Ramos (cell line): ENCODE measurements around the gene LMAN1L.

Experiments
- in situ Hi-C: fragments of 300-500 bp; cut with MboI; formaldehyde crosslinking; loops from one replicate; pipeline ENCODE4 v1.14.3; 2022; ENCODE audit warnings: low sequenced_read_pairs; ENCODE audit not compliant: unreplicated experiment

The LMAN1L gene

DNA sequence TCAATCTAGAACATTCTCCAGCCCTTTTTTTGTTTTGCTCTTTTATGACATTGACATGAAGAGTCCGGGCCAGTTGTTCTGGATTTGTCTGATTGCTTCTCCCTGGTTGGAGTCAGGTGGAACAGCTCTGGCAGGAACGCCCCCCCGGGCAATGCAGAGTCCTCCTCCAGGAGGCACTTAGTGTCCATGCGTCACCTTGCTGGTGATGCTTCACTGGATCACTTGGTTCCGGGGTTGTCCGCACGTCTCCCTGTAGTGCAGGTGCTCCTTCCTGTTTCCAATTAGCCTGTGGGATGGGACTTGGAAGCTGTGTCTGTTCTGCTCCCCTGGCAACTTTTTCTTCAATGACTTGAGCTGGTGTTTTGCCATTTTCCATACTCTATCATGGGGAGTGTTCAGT lies 21.0 kb upstream of the LMAN1L start:
- in situ Hi-C loops, result loop anchor here (25.0 kb wide), 1 partner anchor 546 kb away; the partner anchor contains the start of genes COMMD4 and NEIL1

DNA sequence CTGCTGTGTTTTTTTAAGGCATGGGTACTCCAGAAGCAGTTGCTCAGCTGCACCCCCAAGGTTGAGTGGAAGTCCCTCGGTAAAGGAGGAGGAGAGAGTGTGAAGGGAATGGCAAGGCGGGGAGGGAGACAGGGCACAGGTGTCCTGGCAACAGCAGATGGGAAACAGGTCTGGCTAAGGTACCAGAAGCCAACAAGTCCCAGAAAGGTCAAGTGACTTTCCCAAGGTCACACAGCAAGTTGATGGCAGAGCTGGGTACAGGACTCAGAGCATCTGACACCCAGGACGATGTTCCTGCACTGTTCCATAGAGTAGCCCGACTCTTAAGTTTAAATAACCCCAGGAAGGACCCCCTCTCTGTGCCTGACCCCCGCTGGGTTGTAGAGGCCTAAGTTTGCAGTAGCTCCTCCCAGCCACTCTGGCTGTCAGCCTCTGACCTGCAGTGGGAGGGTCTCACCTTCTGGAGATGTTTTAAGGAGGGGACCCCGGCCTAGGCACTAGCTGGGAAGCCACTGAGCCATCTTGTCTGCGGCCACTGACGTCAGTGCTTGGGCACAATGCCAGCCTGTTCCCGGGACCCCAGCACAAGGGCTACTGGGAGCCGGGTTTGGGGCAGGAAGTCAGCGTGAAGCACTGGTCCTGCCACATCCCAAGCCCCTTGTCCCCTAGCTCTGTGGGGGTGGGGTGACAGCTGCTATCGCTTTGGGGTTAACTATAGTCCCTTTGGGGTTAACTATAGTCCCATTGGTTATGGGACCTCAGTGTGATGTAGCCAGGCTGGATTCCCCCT lies 20.2 kb upstream of the LMAN1L start:
- in situ Hi-C loops, result loop anchor here (25.0 kb wide), 1 partner anchor 545 kb away; the partner anchor contains the start of genes COMMD4 and NEIL1

DNA sequence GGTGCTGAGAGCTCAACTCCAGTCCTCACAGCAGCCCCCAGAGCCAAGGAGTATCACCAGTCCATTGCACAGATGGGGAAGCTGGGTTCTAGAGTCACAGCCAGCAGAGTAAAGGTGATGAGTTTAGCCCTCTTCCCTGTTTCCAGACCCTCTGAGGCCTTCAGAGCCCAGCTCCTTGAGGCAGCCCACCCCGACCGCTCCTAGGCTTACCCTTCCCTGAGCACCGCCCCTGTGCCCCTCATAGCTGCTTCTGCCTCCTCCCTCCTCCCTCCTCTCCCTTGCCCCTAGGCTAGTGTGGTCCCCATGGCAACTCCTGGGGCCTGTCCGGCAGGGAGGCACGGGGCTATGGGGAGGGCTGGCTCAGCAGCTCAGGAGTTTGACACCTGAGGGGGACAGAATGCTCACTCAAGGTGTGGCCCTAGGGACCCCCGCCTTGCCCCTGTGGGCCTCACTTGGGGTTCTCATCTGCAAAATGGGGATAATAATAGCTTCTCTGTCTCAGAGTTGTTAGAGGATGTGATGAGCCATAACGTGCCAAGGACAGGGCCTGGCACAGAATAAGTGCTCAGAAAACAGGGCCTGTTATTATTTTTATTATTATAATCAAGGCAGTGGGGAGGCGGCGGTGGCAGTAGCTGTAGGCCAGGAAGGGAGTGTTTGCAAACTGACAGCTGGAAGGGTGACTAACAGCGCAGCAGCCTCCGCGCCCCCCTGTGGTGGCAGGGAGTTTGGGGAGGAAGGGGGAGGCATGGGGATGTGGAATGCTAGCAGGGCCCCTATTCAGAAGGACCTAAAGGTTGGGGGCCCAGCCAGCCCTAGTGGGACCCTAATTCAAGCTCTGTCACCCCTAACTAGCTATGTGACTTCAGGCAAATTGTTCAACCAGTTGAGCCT lies 19.3 kb upstream of the LMAN1L start:
- in situ Hi-C loops, result loop anchor here (25.0 kb wide), 1 partner anchor 544 kb away; the partner anchor contains the start of genes COMMD4 and NEIL1

DNA sequence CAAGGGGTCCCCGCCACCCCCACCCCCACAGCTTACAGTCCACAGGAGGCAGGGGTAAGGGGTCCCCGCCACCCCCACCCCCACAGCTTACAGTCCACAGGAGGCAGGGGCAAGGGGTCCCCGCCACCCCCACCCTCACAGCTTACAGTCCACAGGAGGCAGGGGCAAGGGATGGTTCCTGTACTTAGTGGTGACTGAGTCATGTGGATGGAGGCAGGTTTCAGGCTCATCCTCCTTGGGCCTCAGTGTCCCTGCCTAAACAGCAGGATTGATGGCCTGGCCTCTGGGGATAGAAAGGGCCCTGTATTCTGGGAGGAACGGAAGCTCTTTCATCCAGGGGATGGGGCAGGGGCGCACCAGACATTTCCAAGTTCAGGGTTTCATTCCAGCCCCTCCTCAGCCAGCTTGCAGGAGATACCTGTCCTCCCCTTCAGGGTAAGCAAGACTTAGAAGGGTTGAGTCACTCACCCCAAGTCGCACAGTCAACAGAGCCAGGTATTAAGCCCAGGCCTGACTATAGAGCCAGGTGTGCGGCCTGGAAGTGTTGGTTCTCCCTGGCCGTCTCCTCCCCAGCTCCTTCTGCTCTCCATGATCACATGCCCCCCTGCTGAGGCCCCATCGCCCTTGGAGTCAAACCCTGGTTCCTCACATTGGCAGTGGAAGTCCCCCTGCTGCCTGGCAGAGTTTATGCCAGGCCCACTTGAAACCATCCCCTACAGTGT lies 18.2 kb upstream of the LMAN1L start:
- in situ Hi-C loops, result loop anchor here (25.0 kb wide), 1 partner anchor 543 kb away; the partner anchor contains the start of genes COMMD4 and NEIL1

DNA sequence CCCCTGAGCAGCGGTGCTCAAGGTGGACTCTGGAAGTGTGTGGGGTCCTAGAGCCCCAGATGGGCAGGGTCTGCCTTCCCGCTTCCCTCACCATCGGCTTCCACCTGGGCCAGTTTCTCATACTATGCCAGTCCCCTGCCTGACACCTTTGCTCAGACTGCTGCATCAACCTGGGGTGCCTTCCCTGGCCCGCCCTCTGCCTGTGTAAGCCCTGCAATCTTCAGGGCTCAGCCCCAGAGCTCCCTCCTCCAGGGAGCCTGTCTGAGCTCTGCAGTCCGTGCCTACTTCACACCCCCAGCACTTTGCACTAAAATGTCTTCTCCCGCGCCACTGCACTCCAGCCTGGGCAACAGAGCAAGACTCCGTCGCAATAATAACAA lies 17.7 kb upstream of the LMAN1L start:
- in situ Hi-C loops, result loop anchor here (25.0 kb wide), 1 partner anchor 542 kb away; the partner anchor contains the start of genes COMMD4 and NEIL1

DNA sequence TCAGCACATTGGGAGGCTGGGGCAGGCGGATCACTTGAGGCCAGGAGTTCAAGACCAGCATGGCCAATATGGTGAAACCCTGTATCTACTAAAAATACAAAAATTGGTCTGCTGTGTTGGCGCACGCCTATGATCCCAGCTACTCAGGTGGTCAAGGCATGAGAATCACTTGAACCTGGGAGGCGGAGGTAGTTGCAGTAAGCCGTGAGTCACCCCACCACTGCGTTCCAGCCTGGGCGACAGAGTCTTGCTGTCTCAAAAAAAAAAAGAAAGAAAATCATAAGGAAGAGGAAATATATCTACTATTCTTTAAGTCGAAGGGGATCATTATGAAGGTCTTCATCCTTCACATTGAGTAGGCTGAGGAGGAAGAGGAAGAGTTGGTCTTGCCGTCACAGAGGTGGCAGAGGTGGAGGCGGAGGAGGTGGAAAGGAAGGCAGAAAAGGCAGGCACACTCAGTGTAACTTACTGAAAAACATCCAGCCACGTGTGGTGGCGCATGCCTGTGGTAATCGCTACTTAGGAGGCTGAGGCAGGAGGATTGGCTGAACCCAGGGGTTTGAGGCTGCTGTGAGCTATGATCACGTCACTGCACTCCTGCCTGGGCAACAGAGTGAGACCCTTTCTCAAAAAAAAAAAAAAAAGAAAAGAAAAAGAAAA lies 16.5 kb upstream of the LMAN1L start:
- in situ Hi-C loops, result loop anchor here (25.0 kb wide), 1 partner anchor 541 kb away; the partner anchor contains the start of genes COMMD4 and NEIL1

DNA sequence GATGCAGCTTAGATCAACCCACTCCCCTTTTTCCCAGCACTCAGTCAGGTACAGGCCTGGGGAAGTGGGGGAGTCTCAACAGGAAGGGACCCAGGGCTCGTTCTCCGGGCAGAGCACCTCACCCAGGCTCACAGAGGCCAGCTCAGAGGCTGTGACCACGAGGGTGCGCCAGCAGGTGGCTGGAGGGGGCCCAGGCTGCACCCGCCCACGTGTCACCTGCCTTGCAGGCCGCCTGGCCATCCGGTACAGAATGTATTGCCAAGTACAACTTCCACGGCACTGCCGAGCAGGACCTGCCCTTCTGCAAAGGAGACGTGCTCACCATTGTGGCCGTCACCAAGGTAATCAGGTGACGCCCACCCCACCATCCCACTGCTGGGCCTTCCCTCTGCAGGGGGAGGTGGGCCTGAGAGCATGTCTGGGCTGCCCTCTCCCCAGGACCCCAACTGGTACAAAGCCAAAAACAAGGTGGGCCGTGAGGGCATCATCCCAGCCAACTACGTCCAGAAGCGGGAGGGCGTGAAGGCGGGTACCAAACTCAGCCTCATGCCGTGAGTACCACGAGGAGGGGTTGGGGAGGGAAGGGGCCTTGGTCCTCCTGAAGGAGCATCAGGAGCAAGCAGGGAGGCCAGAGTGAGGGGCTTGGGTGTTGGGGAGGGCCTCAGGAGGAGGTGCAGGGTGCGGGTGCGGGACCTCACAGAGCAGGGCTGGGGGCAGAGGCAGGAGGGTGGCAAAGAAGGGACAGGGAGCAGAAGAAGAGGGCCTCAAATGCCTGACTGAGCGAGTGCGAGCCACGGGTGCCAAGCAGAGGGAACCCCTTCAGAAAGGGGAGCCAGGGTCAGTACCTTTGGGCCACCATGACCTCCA lies 14.0 kb upstream of the LMAN1L start:
- in situ Hi-C loops, result loop anchor here (25.0 kb wide), 1 partner anchor 539 kb away; the partner anchor contains the start of genes COMMD4 and NEIL1

DNA sequence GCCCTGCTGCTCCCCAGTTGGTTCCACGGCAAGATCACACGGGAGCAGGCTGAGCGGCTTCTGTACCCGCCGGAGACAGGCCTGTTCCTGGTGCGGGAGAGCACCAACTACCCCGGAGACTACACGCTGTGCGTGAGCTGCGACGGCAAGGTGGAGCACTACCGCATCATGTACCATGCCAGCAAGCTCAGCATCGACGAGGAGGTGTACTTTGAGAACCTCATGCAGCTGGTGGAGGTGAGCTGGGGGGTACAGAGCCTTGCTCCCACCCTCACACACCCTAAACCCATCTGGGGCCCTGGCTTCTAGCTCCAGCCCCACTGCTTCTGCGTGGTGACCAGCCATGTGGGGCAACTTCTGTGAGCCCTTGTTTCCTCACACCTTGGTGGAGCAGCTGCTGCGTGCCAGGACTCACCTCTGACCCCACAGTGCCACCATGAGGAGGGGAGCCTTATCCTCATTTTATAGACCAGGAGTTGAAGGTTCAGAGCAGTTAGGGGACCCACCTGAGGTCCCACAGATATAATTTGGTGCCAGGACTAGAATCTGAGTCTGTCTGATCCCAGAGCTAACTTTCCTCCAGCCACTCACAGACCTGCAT lies 13.3 kb upstream of the LMAN1L start:
- in situ Hi-C loops, result loop anchor here (25.0 kb wide), 1 partner anchor 538 kb away; the partner anchor contains the start of genes COMMD4 and NEIL1

DNA sequence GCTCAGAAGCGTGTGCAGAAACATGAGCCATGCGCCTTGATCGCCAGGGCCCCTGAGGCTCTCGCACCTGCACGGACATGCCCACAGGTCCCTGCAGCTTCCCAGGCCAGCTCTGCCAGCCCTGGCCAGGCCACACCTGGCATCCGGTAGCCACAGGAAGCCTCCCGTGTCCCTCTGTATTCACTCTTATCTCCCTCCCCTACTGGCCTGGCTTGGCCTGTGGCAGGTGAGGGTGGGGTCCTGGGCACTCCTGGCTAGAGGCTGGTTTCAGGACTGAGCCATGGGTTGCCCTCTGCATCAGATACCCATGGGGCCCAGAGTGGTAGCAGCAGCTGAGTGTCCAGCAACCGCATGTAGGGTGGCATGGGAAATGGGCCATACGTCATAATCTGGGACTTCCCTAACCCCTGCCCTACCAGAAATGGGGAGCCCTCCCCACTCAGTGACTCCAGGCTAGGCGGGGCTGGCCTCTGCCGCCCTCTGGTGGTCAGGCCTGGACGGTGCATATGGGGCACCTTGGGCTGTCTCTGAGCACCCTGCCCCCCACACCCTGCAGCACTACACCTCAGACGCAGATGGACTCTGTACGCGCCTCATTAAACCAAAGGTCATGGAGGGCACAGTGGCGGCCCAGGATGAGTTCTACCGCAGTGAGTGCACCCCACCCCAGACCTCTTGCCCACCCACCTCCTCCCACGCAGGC lies 12.6 kb upstream of the LMAN1L start:
- in situ Hi-C loops, result loop anchor here (25.0 kb wide), 1 partner anchor 537 kb away; the partner anchor contains the start of genes COMMD4 and NEIL1

DNA sequence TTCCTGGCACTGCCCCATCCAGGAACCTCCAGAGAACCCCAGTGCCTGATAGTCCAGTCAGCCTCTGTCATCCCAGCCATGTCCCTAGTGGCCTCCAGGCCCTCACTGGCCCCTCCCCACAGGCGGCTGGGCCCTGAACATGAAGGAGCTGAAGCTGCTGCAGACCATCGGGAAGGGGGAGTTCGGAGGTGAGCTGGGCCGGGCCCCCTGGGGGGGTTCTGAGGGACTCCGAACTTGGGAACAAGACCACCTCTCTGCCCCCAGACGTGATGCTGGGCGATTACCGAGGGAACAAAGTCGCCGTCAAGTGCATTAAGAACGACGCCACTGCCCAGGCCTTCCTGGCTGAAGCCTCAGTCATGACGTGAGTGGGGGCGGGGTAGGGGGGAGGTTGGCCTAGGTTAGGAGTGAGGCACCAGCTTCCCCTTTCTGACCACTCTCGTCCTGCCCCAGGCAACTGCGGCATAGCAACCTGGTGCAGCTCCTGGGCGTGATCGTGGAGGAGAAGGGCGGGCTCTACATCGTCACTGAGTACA lies 12.0 kb upstream of the LMAN1L start:
- in situ Hi-C loops, result no loop called here

DNA sequence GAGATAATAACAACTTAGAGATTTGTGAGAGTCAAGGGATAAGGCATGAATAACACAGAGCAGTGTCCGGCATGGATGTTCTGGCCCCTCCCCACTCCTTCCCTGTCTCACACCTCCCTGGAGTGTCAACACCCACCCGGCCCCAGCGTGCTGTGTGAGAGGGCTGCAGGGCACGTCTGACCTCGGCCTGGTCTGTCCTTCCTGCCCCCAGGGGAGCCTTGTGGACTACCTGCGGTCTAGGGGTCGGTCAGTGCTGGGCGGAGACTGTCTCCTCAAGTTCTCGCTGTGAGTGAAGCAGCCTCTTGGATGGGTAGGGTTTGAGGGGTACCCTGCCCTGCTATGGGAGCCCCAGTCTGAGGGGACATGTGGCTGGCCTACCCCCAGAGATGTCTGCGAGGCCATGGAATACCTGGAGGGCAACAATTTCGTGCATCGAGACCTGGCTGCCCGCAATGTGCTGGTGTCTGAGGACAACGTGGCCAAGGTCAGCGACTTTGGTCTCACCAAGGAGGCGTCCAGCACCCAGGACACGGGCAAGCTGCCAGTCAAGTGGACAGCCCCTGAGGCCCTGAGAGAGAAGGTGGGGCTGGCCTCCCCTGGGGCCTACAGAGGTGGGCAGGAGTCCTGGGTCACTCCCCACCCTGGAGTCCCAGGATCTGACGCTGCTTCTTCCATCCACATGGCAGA lies 11.2 kb upstream of the LMAN1L start:
- in situ Hi-C loops, result no loop called here

DNA sequence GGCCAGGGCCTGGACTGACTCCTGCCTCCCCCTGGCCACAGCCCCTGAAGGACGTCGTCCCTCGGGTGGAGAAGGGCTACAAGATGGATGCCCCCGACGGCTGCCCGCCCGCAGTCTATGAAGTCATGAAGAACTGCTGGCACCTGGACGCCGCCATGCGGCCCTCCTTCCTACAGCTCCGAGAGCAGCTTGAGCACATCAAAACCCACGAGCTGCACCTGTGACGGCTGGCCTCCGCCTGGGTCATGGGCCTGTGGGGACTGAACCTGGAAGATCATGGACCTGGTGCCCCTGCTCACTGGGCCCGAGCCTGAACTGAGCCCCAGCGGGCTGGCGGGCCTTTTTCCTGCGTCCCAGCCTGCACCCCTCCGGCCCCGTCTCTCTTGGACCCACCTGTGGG lies 10.3 kb upstream of the LMAN1L start:
- in situ Hi-C loops, result no loop called here

DNA sequence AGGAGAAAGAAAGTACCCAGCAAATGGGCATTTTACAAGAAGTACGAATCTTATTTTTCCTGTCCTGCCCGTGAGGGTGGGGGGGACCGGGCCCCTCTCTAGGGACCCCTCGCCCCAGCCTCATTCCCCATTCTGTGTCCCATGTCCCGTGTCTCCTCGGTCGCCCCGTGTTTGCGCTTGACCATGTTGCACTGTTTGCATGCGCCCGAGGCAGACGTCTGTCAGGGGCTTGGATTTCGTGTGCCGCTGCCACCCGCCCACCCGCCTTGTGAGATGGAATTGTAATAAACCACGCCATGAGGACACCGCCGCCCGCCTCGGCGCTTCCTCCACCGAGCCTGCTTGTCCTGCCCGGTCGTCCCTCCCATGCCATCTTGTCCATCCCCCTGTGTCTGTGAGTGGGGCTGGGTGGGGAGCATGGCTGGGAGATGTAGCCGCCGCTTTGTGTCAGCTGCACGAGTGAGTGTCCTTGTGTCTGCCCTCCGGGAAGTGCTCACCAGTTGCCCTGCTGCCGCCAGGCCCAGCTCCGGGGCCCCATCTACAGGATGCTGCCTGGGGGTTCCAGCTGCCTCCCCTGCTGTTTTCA lies 9.7 kb upstream of the LMAN1L start:
- in situ Hi-C loops, result no loop called here

DNA sequence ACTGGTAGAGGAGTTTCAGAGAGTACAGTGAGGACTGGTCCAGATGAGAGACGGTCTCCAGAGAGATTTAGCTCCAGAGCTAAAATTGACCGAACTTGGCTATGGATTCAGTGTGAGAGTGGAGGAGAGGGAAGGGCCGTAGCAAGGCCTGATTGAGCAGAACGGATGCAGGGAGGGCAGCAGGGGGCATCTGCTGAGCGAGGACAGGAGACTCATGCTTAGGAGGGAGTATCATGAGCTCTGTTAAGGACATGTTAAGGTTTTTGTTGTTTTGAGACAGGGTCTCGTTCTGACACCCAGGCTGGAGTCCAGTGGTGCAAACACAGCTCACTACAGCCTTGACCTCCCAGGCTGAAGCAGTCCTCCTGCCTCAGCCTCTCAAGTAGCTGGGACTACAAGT lies 7.7 kb upstream of the LMAN1L start:
- in situ Hi-C loops, result no loop called here

DNA sequence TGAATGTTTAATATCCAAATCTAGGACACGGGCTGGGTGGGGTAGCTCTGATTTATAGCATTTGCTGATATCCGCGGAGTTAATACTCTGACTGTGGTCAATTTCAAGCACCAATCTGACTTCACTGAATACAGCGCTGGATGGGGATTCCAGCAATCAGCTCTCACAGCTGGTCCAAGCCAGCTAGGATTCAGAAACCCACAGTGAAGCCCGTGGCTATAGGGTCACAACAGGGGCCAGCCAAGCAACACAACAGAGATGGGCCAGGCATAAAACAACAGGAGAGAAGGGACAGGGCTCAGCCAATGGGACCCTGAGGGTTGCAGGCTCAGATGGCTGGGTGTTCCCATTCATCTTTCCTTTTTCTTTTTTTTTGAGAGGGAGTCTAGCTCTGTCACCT lies 5.4 kb upstream of the LMAN1L start:
- in situ Hi-C loops, result no loop called here

DNA sequence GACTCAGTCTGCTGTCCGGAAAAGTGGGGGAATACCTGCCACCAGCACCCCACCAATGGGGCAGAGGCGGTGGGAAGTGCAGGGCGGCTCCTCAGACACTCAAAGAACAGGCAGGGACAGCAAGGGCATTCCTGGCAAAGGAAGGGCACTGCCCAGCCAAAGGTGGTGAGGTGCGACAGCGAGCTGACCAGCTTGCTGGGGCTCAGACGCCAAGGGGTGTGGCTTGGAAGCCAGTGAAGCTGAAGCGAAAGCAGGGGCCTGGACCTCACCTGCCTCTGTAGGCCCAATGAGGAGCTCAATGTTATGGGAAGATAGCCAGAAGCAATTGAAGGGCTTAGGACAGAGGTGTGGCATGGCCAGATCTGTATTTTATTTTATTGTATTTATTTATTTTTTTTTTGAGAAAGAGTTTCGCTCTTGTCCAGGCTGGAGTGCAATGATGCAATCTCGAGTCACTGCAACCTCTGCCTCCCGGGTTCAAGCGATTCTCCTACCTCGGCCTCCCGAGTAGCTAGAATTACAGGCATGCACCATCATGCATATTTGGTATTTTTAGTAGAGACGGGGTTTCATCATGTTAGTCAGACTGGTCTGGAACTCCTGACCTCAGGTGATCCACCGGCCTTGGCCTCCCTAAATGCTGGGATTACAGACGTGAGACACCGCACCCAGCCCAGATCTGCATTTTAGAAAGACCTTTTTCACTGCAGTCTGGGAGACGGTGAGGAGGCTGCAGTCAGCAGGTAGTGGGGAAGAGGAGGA lies 4.4 kb upstream of the LMAN1L start:
- in situ Hi-C loops, result no loop called here
